T1000 (cell line): ENCODE measurements around the gene UBE2O.
A peak's percentile ranks its signal among the peaks of the same experiment; 100 is the strongest.

Experiments
- DNase-seq: peaks from one replicate; lab custom pipeline; 2025; ENCODE audit warnings: mixed read lengths; lab: John Stamatoyannopoulos, UW

UBE2O gene

GRCh38 chr17:76452660-76453430 is at the start of gene UBE2O:
Gene UBE2O (minus strand): TSS chr17:76453152. CDS start chr17:76453141, 11 bp downstream.
- peak; percentile 88 for DNase-seq

GRCh38 chr17:76501827-76502307 is 48.9 kb upstream of the UBE2O start:
- DNase-seq = no peak

GRCh38 chr17:76501018-76501826 is 48.3 kb upstream of the UBE2O start, which contains the start of gene RHBDF2:
Gene RHBDF2 (minus strand): TSS chr17:76501423. CDS start chr17:76481524, 19,899 bp downstream.
- peak; percentile 23 for DNase-seq

GRCh38 chr17:76500747-76501017 is 47.7 kb upstream of the UBE2O start:
- no peak for DNase-seq

GRCh38 chr17:76500074-76500746 is 47.3 kb upstream of the UBE2O start:
- DNase-seq = no peak

- no peak for DNase-seq
These were observed 46.3 kb upstream of the UBE2O start for GRCh38 chr17:76499267-76499667.

- no peak for DNase-seq
These were observed 45.9 kb upstream of the UBE2O start for GRCh38 chr17:76498876-76499251.

GRCh38 chr17:76497979-76498875 is 45.3 kb upstream of the UBE2O start:
- peak; percentile 76 for DNase-seq

GRCh38 chr17:76497699-76497978 is 44.7 kb upstream of the UBE2O start:
- no peak for DNase-seq

GRCh38 chr17:76496464-76496863 is 43.5 kb upstream of the UBE2O start:
- no peak for DNase-seq

- DNase-seq = no peak
These were observed 42.9 kb upstream of the UBE2O start for GRCh38 chr17:76495663-76496400.

- no peak for DNase-seq
These were observed 40.7 kb upstream of the UBE2O start for GRCh38 chr17:76493505-76494167.

GRCh38 chr17:76492989-76493501 is 40.1 kb upstream of the UBE2O start:
- peak; percentile 44 for DNase-seq

GRCh38 chr17:76492123-76492988 is 39.4 kb upstream of the UBE2O start:
- DNase-seq = no peak

- no peak for DNase-seq
These were observed 38.5 kb upstream of the UBE2O start for GRCh38 chr17:76491271-76492122.

GRCh38 chr17:76490112-76490710 is 37.3 kb upstream of the UBE2O start:
- DNase-seq = no peak

- DNase-seq = no peak
These were observed 34.7 kb upstream of the UBE2O start for GRCh38 chr17:76487451-76488192.
